LHCN-M2 (cell line): ENCODE measurements around the gene RDH16. TPM values are rescaled to one million over a fixed set of nuclear protein-coding genes. Genes with fewer than 3 reads are reported as not detected.
"Not testable (repeated sequence)": the region's sequence is repeated elsewhere in the genome, so short reads cannot be mapped to it uniquely, and the experiment has no call there.

Source experiments
- DNase-seq: peaks from one replicate; pipeline ENCODE4 v3.0.0-alpha.2; 2012; ENCODE audit warnings: low read depth
- total RNA-seq: library from RNA; depleted of rRNA; stranded (reverse); fragments of >200 nt; gene quantifications from 2 replicates; pipeline ENCODE4 v1.2.3, GENCODE V29; 2014; rRNA removed

RDH16 gene
- total RNA-seq, 1 experiment from 2014 or later, result not detected

DNA sequence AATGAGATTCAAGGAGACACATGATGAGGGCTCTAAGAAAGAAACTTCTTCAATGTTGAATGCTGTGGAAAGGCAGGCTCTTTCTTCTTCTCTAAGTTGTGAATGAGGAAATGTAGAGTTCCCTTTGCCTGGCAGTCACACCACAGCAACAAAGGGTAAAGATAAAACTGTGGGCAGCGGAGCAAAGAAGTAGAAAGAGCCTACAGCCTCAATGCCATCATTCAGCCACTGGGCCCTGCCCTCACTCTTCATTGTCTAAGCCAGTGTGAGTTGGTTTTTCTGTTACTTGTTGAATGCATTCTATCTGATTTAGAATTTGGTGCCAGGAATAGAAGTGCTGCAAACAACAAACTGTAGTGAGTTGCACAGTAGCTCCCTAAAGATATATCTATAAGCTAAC lies 35.4 kb downstream of the RDH16 start:
- no peak for DNase-seq

GRCh38 chr12:56921346-56921745 lies 36.1 kb downstream of the RDH16 start:
- no peak for DNase-seq

DNA sequence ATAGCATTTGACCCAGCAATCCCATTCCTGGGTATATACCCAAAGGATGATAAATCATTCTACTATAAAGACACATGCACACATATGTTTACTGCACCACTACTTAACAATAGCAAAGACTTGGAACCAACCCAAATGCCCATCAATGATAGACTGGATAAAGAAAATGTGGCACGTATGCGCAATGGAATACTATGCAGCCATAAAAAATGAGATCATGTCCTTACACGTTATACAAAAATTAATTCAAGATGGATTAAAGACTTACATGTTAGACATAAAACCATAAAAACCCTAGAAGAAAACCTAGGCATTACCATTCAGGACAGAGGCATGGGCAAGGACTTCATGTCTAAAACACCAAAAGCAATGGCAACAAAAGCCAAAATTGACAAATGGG lies 39.3 kb downstream of the RDH16 start:
- not testable (repeated sequence) for DNase-seq

- DNase-seq, result no peak
Observed at GRCh38 chr12:56916996-56917333, 40.4 kb downstream of the RDH16 start.

DNA sequence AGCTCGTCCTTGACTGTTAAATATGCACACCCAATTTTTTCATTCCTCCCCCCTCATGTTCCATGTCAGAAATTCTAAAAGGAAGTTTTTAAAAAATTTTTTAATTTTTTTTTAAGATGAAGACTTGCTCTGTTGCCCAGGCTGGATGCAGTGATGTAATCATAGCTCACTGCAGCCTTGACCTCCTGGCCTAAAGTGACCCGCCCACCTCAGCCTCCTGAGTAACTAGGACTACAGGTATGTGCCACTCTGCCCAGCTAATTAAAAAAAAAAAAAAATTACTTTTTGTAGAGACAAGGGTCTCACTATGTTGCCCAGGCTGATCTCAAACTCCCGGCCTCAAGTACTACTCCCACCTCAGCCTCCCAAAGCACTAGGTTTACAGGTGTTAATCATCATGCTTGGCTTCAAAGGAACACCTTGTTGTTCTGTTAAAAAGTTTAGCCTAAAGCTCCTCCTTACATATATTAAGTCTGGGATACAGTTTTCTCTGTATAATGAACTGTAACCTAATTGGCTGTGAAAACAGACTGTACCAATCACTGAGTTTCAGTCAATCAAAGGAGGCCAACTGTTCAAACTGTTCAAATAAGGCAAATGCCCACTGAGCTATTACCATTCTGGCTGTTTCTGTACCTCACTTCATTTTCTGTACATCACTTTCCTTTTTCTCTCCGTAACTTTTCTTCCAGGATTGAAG lies 41.0 kb downstream of the RDH16 start:
- no peak for DNase-seq

DNA sequence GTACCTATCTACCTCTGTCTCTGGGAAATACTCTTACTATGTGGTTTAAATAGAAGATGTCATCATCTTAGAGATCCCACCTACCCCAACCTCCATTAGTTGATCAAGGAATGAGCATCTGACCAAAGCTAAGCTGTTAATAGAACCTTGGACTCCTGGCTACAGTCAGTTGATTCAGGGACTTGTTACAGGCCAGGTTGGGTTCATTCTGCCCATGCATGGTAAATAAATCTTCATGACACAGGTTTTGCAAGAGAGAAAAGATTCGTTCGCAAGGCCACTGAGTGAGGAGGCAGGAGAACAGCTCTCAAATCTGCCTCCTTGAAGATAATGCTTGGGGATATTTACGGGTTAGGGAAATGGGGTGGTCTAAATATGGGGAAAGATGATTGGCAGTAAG lies 42.7 kb downstream of the RDH16 start:
- DNase-seq, result no peak

- no peak for DNase-seq
Observed at GRCh38 chr12:56914256-56914655, 43.2 kb downstream of the RDH16 start.

- DNase-seq, result not testable (repeated sequence)
Observed at GRCh38 chr12:56909403-56909802, 48.0 kb downstream of the RDH16 start.

DNA sequence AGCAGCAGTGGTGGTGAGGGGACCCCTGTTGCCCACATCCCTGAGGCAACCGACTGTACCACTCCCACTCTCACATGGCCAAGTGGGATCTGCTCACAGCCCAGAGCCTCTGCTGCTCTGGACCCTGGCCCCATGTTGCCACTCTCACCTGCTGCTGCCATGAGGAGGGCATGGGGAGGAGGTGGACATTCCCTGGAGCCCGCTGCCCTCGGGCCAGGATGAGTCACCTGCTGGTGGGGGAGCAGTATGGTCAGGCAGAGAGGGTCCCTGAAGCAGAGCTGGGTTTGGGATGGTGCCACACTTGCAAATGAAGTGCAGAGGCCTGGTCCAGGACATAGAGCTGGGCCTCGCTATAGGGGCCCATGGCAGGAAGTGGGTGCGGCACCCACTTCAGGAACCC lies 49.3 kb downstream of the RDH16 start:
- no peak for DNase-seq

DNA sequence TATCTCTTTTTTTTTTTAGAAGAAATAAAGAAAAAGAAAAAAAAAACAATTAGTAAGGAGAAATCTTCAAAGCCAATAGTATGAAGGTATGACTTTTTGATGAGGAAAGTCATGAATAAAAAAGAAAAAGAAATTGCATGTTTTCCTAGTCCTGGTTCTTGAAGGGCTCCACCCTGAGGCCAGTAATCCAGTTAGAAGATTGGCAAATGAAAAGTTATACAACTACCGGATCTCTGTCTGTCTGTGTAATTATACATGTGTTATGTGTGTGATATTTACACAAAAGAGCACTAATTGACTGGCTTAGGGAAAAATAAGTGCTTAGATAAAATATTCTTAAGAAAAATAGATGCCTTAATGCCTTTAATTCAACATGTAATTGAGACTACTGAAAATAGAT lies 51.6 kb downstream of the RDH16 start:
- DNase-seq, result no peak

DNA sequence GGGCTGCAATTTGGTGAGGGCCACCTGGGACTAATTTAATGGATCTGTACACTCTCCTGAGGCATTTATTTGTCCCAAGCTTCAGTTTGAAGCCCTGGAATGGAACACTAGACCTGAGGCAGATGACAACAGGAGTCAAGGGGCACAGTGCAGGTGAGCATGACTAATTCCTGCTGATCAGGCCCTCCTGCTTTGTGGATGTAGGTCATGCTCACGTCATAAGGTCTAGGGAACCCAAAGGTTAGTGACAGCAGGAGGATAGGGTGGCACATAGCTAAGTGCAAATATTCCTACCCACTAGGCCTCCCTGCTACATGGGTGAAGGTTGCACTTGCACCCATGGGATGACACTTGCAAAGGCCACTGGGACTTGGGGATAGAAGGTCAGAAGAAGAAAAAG lies 54.0 kb downstream of the RDH16 start:
- no peak for DNase-seq

Other genes starting within 250 kb of the RDH16 start
- 960 and 1,297 TPM in 2 replicates for gene NACA, start 232.3 kb downstream of the RDH16 start, total RNA-seq
- gene PRIM1, start 205.3 kb downstream of the RDH16 start, total RNA-seq, result 29.0 and 37.2 TPM in 2 replicates
- 3.2 and 3.8 TPM in 2 replicates for gene HSD17B6, start 194.3 kb downstream of the RDH16 start, total RNA-seq
- not detected in 2 replicates for gene SDR9C7, start 23.2 kb downstream of the RDH16 start, total RNA-seq
- 3.9 and 4.9 TPM in 2 replicates for gene ZBTB39, start 48.9 kb upstream of the RDH16 start, total RNA-seq
- gene TAC3, start 58.9 kb upstream of the RDH16 start, total RNA-seq, result 1.5 TPM in 2 replicates
- 0.06 TPM in 1 of 2 replicates, not detected in the other for gene MYO1A, start 92.5 kb upstream of the RDH16 start, total RNA-seq
- gene NEMP1, start 121.2 kb upstream of the RDH16 start, total RNA-seq, result 29.3 and 37.3 TPM in 2 replicates
- 53.8 and 55.9 TPM in 2 replicates for gene NAB2, start 131.5 kb upstream of the RDH16 start, total RNA-seq
- 82.6 and 89.3 TPM in 2 replicates for gene STAT6, start 153.8 kb upstream of the RDH16 start, total RNA-seq
- 89.0 and 99.6 TPM in 2 replicates for gene LRP1, start 170.9 kb upstream of the RDH16 start, total RNA-seq
- not detected in 2 replicates for gene LRP1-AS, start 190.0 kb upstream of the RDH16 start, total RNA-seq